ENCODE results near the gene RAET1G.
"Not testable (repeated sequence)": the region's sequence is repeated elsewhere in the genome, so short reads cannot be mapped to it uniquely, and the experiment has no call there.

RAET1G gene

GRCh38 chr6:149922642-149923326, at the start of gene RAET1G:
RAET1G (minus strand) TSS chr6:149923121; CDS start chr6:149923010, 111 bp downstream.
- peak; percentile 45 to 82 (median 67) for DNase-seq (ENCODE audit: low read depth in 4 of 4, low spot score in 1 of 4)

DNA sequence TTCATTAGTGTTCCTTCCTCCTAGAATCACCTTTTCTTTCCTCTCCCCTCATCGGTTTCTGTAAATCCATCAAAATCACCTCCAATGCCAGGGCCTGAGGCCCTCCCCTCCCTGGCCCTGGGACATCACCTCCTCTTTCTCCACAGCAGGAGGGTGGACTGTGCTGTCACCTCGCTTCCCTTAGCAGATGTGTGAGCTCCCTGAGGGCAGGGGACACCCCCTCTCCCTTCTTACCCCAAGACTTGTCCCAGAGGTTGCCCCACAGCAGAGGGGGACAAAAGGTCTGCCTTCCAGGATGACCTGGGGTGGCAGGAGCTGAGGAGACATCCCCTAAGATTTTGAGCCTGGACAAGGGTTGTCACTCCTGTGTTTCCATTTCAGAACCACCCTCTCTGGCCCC, 46.7 kb upstream of the RAET1G start:
- DNase-seq (ENCODE audit: low read depth in 4 of 4, low spot score in 1 of 4) = no peak

DNA sequence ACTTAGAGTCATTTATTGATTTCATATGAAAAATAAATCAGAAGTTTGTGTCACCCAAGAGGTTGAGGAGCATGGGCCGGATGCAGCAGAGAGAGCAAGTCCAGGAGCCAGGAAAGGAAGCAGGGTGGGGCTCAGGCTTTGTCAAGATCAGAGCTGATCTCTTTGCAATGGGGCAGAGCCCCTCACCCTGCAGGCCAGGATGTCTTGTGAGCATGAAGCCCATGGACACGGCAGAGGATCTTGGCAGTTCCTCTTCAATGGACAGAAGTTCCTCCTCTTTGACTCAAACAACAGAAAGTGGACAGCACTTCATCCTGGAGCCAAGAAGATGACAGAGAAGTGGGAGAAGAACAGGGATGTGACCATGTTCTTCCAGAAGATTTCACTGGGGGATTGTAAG, 46.0 kb upstream of the RAET1G start:
- not testable (repeated sequence) for DNase-seq (ENCODE audit: low read depth in 4 of 4, low spot score in 1 of 4)

DNA sequence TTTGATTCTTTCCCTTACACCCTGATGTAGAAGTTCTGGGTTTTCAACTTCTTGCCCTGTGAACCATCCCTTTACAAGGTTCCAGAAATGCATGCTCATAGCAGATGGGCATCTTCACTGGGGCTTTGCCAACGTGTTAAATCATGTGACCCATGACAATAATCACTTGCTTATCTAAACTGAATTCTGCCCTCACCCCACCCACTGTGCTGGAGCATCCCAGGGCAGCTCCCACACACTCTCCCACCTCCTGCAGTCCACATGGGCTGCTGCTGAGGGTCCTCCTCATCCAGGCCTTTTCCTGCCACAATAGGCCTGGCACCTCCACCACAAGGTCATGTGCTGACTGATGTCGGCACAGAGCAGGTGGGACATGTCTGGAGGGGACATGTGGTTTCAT, 45.1 kb upstream of the RAET1G start:
- DNase-seq (ENCODE audit: low read depth in 4 of 4, low spot score in 1 of 4) = not testable (repeated sequence)

DNA sequence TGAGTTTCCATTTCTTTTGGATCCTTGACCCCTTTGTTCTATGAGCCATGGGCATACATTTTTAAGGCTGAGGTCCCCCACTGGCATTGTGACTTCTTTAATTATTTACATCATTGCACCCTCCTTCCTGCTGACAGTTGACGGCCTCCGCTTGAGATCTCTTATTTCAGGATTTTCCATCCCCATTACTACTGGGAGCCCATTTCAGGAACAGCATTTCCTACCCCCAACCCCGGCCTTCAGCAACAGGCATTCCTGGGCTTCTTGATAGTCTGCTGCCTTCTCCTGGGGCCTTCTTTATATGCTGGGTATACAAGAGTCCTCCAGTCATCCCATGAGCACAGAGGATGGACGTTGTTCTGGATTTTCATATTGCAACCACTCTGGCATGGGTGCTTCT, 44.7 kb upstream of the RAET1G start:
- DNase-seq (ENCODE audit: low read depth in 4 of 4, low spot score in 1 of 4) = no peak

GRCh38 chr6:149966319-149966718, 43.4 kb upstream of the RAET1G start:
- not testable (repeated sequence) for DNase-seq (ENCODE audit: low read depth in 4 of 4, low spot score in 1 of 4)

- no peak for DNase-seq (ENCODE audit: low read depth in 4 of 4, low spot score in 1 of 4)
Measured at GRCh38 chr6:149965194-149966020, 42.5 kb upstream of the RAET1G start.

DNA sequence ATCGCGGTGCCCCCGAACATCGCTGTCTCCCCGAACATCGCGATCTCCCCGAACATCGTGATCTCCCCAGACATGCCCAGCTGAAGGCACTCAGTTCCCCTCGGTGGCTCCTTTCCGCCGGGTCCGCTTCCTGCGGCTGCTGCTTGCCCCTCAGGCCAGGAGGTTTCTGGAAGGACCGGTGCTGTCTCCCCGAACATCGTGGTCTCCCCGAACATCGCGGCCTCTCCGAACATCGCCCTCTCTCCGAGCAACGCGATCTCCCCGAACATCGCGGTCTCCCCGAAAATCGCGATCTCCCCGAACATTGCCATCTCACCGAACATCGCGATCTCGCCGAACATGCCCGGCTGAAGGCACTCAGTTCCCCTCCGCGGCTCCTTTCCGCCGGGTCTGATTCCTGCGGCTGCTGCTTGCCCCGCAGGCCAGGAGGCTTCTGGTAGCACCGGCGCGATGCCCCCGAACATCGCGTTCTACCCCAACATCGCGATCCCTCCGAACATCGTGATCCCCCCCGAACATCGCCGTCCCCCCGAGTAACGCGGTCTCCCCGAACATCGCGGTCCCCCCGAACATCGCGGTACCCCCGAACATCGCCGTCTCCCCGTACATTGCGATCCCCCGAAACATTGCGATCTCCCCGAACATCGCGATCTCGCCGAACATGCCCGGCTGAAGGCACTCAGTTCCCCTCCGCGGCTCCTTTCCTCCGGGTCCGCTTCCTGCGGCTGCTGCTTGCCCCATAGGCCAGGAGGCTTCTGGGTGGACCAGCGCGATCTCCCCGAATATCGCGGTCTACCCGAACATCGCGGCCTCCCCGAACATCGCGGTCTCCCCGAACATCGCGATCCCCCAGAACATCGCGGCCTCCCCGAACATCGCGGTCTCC, 41.6 kb upstream of the RAET1G start:
- DNase-seq (ENCODE audit: low read depth in 4 of 4, low spot score in 1 of 4) = no peak

- DNase-seq (ENCODE audit: low read depth in 4 of 4, low spot score in 1 of 4) = peak; percentile 56 to 84 (median 68)
Measured at GRCh38 chr6:149963462-149964307, 40.8 kb upstream of the RAET1G start, which contains the start of gene ULBP1. ULBP1 (plus strand) TSS chr6:149963943; CDS start chr6:149964050, 107 bp downstream.

DNA sequence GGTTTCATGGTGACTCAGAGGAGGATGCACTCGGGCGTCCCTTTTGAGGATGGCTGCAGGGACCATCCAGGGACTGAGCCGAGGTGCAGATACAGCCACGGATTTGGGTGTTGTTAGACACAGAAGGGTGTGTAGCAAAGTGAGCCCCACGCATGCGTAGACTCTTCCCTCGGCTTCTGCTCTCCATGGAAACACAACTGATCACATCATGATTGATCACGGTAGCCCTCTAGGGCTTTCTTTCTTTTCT, 40.2 kb upstream of the RAET1G start:
- DNase-seq (ENCODE audit: low read depth in 4 of 4, low spot score in 1 of 4) = peak in 2 of 4 experiments; percentile 28 to 44

- DNase-seq (ENCODE audit: low read depth in 4 of 4, low spot score in 1 of 4) = no peak
Measured at GRCh38 chr6:149962461-149963211, 39.7 kb upstream of the RAET1G start.

DNA sequence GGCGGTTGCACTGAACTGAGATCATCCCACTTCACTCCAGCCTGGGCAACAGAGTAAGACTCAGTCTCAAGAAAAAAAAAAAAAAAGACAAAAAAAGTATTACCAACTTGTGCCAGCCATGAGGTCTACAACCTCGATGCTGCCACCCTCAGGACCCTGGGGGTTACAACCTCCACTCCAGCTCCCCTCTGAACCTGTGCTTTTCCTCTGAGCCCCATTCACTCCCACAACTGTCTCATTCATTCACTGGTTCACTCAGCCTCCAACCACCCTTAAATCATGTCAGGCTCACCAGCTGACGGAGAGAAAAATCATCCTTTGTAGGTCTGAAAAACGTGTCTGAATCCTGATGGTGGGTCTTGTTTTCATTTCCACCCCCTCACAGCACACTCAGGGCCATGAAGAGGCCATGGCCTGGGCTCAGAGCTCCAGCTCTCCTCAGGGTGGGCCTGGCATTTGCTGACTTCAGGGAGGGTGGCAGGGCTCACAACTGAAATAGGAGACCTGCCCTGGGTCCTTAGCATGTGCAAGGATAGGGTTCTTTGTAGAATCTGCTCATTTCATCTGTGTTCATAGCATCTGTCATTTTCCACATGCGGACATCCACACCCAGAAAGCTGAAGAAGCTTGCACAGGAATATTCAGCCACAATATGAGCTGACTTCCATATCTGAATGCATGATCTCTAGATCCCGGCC, 39.0 kb upstream of the RAET1G start:
- DNase-seq (ENCODE audit: low read depth in 4 of 4, low spot score in 1 of 4) = no peak

- DNase-seq (ENCODE audit: low read depth in 4 of 4, low spot score in 1 of 4) = no peak
Measured at GRCh38 chr6:149960488-149960887, 37.6 kb upstream of the RAET1G start.

DNA sequence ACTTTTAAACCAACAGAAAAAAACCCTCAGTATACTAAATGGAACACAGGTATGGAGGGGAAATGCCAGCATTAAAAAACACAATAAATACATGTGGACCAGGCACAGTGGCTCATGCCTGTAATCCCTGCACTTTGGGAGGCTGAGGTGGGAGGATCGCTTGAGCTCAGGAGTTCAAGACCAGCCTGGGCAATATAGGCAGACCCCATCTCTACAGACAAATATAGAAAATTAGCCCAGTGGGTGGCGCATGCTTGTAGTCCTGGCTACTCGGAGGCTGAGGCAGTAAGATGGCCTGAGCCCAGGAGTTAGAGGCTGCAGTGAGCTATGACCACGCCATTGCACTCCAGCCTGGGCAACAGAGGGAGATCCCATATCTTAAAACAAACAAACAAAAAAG, 36.9 kb upstream of the RAET1G start:
- not testable (repeated sequence) for DNase-seq (ENCODE audit: low read depth in 4 of 4, low spot score in 1 of 4)

DNA sequence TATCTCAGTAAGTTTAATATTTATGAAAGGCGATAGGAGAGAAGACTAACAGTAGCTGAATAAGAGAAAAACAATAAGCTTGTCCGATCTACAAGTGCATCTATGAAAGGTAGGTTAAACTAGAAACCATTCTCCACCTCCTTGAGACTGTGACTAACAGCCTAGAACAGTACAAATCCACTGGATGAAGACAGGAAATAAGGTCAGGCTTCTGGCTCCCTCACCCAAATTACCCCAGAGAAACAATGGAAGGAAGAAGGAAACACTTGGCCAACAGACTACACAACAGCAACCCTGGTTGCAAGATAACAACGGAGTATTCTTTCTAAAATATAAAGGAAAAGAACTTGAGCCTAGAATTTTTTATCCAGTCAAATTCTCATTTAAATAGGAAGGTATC, 35.2 kb upstream of the RAET1G start:
- DNase-seq (ENCODE audit: low read depth in 4 of 4, low spot score in 1 of 4) = not testable (repeated sequence)

GRCh38 chr6:149955654-149956317, 32.9 kb upstream of the RAET1G start:
- not testable (repeated sequence) for DNase-seq (ENCODE audit: low read depth in 4 of 4, low spot score in 1 of 4)

- not testable (repeated sequence) for DNase-seq (ENCODE audit: low read depth in 4 of 4, low spot score in 1 of 4)
Measured at GRCh38 chr6:149954984-149955653, 32.2 kb upstream of the RAET1G start.

- DNase-seq (ENCODE audit: low read depth in 4 of 4, low spot score in 1 of 4) = not testable (repeated sequence)
Measured at GRCh38 chr6:149954328-149954983, 31.5 kb upstream of the RAET1G start.

All from stimulated activated CD4-positive, alpha-beta T cell treated with anti-CD3 and anti-CD28 coated beads, Interleukin-1b, Interleukin-23, amount 100 ng/mL, for 24 hours (primary cell).